NCI-H526 (cell line): ENCODE results near the gene FAM153A.
"Not testable (repeated sequence)": the region's sequence is repeated elsewhere in the genome, so short reads cannot be mapped to it uniquely, and the experiment has no call there.

Experiments used
- DNase-seq, 2 experiments: peaks; one replicate each; lab custom pipeline; 2025; lab: John Stamatoyannopoulos, UW

Gene FAM153A

DNA sequence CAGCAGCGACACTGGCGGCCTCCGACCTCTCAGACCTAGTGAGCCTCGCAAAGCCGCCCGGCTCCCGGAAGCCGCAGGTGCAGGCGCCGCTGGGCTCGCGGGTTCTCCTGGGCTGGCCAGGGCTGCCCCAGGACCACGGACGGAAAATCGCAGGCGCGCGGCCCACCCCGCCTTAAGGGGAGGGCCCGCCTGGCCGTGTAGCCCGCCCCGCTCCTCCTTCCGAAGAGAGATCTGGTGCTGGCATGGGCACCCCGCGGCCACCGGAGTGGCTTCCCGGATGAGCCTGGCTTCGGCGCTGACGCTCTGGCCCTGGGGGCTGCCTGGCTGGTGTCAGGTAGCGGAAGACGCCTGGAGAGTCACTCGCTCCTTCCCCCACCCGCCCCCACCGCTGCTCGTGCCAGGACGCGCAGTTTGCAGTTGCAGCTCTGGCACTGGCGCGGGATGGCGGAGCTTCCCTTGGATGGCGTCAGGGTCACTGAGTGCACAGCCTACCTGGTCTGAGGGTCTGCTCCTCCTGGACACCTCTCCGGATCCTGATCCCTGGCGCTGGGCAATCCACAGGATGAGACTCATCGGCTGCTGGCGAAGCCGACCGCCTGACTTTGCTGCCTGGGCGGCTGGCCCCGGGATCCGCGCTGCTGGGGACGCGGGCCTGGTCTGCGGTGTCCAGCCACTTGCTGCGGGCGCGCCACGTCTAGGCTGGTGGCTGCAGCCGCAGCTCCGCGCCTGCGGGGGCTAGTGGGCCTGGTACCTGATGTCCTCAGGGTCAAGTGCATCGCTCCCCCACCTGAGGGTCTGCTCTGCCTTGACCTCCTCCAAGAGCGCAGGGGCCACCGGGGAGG is at the start of gene FAM153A:
FAM153A (minus strand) TSS at position 108 of the 842 bp plus-strand sequence.
- not testable (repeated sequence) for DNase-seq

DNA sequence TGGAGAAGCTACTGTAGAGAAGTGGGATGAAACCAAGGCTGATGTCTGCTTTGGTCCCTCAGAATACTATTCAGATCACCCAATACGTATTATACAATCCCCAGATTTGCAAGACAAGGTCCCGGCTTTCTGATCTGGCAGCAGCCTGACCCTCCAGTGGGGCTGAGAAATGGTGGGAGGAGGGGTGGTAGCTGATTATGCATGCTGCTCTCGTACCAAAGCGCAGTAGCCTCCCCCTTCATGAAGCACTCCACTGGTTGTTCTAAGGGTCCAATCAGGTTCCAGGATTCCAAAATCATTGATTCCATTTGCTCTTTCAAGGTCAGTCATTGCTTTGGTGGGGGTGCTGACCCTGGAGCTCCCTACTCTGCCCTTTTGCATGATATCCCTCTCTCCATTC is 49.6 kb upstream of the FAM153A start:
- DNase-seq, result not testable (repeated sequence)

DNA sequence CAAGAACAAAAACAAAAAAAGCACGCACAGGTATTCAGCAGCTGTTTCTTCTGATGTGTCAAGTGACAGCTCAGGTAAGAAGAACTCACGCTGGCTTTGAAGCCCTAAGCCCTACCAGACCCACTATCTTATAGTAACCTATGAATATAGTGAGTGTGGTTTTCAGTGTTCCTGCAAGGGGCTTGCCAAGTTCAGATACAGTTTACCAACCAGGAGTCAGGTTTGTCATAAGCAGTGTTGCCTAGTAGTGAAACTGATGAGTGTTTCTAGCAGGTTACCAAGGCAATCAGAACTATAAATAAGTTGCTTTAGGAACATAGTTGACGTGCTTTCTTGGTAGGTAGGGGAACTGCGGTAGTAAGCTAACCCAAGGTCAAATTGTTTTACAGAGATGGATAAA is 43.4 kb upstream of the FAM153A start:
- DNase-seq, result not testable (repeated sequence)

DNA sequence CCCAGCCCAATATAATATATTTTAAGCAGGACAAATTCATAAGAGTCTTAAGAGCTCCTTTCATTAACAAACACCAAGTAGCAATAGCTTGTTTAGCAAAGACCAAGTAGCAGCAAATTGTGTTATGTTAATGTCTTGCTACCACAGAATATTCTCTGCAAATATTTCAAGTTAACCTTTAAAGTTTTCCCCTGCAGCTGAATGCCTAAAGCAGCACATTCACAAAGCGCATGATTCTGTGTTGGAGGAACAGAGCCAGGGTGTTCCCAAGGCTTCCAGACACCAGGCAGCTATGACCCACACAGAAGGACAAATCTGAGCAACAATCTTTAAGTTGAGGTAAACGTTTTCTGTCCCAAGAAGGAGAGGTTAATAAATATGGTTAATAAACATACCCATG is 42.1 kb upstream of the FAM153A start:
- DNase-seq, result not testable (repeated sequence)

DNA sequence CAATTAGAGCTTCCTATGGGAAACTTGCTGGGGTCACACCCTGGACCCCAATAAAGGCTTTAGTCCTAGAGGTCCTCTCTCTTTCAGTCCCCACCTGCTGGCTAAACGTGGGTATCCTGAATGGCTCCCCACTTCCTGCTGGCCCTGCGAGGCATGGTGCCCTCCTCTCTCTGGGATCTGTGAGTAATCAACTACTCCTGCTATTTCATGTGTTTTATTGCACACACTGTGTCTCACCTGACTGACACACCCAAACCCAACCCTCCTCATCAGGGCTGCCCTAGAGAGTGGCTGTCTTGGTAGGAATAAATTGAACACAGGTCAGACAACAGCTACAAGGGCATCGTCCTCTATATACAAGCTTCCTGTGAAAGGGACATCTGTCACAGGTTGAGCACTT is 39.8 kb upstream of the FAM153A start:
- not testable (repeated sequence) for DNase-seq

DNA sequence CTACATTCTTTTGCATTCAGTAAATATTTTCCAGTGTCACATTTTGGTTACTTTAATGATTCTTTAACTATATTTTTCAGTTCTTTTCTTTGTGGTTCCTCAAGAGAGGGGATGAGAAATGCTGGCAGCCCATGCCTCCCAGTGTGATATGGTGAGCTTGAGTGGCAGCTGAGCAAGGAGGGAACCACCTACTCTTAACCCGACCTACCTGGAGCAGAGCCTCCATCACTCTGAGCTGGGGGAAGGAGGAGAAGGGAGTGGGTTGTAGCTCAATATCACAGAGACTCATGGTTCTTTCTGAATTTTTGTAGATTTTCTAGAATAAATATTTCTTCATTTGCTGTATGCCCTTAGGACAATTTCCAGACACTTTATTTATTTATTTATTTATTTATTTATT is 37.0 kb upstream of the FAM153A start:
- not testable (repeated sequence) for DNase-seq

DNA sequence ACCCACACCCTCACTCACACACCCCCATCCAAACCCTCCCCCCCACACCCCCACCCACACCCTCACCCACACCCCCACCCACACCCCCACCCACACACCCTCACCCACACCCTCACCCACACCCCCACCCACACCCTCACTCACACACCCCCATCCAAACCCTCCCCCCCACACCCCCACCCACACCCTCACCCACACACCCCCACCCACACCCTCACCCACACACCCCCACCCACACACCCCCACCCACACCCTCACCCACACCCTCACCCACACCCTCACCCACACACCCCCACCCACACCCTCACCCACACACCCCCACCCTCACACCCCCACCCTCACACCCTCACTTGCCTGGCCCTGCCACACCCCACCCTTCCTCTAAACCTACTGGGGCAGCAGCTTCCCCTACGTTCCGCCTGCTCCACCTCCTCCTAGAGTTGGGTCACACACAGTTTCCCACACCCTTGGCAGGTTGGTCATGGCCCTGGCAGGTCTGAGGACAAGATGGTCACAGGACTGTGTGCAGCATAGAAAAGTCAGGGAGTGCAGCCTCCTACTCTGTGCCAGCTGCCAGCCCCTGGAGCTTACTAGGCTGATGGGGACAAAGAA is 30.2 kb upstream of the FAM153A start:
- DNase-seq, result not testable (repeated sequence)

DNA sequence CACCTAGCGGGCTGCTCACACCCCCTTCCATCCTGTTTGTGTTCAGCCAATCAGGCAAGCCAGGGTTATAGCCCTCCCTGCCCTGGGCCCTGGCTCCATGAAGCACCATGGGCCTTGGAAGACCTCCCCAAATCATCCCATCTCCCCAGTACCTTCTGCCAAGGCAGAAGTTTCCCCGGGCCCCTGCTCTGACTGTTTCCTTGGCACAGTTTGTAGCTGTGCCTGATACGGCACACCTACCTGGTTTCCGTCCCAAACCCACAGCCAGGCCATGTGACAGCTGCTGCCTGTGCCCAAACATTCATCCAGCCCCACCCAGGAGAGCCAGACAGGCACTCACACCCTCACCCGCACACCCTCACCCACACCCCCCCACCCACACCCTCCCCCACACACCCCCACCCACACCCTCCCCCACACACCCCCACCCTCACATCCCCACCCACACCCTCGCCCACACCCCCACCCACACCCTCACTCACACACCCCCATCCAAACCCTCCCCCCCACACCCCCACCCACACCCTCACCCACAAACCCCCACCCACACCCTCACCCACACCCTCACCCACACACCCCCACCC is 29.6 kb upstream of the FAM153A start:
- not testable (repeated sequence) for DNase-seq

DNA sequence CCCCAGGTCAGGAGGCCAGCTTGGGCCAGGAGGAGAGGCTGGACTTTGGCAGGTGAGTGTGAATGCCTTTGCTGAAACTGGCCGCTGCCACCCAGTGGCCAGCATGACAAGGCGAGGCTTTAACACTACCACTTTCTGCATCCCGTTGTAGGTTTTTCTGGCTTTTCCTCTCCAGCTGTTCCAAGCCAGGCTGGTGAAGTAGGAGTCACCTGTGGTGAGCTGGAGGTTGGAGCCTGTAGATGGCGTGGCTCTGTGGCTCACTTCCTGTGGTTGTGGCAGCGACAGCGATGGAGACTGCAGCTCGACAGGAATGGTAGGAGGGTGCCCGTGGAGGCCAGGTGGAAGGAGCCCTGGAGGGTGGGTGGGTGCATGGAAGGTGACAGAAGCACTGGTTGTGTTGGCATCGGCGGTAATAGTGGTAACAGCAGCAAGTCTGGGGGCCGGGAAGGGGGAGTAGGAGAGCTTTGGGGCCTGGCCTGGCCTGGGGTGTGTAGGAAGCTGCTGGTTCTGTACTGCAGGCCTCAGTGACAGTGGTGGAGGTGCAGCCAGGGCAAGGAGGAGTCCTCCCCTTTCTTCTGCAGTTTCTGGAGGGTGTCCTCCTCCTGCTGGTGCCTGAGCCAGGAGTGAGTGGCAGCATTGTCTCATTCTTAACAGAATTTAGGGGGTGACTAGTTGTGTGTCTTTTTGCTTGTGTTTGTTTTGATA is 26.7 kb upstream of the FAM153A start:
- not testable (repeated sequence) for DNase-seq

DNA sequence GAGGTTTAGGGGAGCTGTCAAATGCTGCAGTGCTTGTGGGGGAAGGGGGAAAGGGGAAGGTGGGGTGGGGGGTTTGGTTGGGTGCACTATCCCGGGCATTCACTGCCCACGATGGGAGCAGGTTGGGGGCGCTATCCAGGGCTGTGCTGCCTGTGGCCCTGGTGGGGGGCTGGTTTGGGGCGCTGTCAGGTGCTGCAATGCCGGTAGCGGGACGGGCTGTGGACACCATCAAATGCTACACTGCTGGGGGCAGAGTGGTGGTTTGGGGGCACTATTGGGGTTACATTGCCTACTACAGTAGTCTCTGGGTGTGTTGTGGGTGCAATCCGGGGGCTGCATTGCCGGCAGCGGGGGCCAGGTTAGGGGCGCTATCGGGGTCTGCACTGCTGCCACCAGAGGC is 25.7 kb upstream of the FAM153A start:
- not testable (repeated sequence) for DNase-seq

DNA sequence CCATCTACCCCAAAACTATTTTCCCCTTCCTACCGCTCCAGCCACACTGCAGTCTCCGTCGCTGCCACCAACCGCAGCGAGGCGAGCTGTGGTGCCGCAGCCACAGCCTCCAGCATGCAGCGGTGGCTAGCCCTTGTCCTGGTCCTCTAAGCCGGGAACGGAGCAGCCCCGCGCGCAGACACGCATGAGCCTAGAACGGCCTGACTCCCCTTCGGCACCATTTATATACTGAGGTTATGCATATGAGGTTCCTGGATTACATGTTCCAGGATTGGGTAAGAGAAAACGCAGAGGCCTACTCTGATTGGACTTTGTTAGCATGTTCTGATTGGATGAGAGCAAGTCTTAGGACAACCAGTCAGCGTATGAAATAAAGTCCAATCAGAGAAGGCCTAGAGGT is 24.6 kb upstream of the FAM153A start:
- DNase-seq, result not testable (repeated sequence)

DNA sequence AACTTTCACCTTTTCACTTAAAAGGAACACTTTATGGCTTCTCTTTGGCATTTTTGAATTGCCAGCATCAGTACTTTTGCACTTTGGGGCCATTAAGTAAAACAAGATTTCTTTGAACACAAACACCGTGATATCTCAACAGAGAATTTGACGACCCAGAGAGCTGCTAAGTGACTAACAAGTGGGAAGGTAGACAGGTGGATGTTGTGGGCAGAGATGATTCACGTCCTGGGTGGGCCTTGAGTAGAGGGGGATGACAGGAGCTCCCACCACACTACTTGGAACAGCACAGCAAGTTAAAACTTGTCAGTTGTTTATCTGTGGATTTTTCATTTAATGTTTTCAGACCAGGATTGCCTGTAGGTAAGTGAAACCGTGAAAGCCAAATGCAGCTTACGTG is 18.7 kb upstream of the FAM153A start:
- DNase-seq, result not testable (repeated sequence)

DNA sequence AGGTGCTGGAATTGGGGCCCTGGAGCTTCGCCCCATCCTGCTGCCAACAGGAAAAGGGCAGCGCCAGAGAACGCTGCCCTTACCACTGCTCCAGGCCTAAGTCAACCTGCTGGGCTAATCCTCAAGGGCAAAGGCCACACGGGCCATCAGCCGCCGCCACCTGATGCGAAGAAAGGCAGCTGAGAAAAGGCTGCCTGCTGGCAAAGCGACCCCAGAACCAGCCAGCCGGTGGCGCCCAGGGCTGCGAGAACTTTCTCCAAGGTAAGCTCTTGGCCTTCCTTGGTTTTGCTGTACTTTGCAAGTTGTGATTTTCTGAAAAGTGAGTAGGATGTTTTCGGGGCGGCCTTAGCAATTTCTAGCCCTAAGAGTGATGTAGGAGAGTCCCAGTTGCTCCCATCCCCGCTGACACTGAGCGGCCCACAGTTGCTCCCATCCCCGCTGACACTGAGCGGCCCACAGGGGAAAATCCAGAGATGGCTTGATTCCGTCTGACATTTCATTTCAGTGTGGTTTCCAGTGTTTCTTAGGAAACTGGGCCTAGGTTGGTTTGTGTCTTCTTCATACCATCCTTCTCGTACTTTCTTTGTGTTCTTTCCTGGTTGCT is 15.6 kb upstream of the FAM153A start:
- not testable (repeated sequence) for DNase-seq

DNA sequence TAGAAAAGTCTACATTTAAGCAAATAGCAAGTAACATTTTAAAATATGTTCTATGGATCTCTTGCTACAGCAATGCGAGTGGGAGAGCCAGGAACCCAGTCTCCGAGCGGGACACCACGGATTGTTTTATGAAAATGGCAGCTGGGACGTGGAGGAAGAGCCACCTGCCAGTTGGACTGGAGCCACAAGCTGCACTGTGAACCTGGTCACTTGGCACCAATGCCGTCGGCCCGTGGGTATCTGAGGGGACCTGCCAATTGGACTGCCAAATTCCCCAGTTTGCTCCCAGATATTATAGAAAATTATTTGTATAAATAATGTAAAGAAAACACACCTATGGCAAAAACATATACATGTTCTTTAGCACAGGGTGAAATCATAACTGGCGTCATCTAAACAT is 10.6 kb upstream of the FAM153A start:
- DNase-seq, result not testable (repeated sequence)

DNA sequence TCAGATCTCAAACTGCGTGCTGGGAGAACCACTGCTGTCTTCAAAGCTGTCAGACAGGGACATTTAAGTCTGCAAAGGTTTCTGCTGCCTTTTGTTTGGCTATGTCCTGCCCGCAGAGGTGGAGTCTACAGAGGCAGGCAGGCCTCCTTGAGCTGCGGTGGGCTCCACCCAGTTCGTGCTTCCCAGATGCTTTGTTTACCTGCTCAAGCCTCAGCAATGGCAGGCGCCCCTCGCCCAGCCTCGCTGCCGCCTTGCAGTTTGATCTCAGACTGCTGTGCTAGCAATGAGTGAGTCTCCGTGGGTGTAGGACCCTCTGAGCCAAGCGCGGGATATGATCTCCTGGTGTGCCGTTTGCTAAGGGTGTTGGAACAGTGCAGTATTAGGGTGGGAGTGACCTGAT is 8.9 kb upstream of the FAM153A start:
- DNase-seq, result not testable (repeated sequence)

DNA sequence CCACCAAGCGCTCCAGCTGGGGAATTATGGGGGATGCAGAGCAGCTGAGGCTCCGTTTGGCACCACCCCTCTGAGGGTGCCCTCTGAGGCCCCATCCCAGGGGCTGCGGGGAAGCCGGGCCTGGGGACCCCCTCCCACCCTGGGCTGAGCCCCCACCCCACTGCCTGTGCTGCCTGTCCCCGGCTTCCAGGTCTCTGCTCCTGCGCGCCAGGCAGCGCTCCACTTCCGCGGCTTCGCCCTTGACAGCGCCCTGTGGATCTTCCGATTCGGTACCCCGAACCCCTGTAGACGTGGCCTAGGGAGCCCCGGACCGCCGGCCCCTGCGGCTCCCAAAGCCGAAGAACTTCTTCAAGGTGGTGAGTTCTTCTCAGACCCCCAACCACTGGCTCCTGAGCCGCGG is 530 bp downstream of the FAM153A start:
- not testable (repeated sequence) for DNase-seq

DNA sequence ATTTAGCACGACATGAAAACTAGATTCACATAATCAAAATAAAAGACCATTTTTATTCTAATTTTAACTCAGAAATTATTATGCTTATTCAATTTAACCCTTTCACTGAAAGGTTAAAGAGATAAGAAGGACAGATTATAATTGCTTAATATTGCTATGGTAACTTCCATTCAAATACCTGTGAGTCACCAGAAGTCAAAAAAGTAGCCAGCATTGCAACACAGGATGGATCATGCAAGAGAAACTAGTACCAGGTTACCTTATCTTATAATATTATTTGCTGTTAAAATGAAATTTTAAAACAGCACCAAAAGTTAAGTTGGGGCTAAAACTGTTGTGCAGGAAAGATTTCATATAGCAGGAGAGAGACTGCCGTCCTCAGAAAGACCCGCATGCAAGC is 11.5 kb downstream of the FAM153A start:
- DNase-seq, result not testable (repeated sequence)

DNA sequence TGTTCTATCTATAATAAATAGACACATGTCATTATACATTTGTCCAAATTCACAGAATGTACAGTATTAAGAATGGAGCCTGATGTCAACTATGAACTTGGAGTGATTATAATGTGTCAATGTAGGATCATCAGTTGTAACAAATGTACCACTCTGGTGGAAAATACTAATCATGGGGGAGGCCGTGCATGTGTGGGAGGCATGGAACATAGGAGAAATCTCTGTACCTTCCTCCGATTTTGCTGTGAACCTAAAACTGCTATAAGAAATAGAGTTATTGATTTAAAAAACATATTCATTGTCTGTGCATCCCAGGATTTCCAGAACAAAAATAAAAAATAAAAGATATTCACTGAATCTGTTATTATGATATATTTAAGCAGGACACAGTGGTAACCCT is 12.1 kb downstream of the FAM153A start:
- not testable (repeated sequence) for DNase-seq

DNA sequence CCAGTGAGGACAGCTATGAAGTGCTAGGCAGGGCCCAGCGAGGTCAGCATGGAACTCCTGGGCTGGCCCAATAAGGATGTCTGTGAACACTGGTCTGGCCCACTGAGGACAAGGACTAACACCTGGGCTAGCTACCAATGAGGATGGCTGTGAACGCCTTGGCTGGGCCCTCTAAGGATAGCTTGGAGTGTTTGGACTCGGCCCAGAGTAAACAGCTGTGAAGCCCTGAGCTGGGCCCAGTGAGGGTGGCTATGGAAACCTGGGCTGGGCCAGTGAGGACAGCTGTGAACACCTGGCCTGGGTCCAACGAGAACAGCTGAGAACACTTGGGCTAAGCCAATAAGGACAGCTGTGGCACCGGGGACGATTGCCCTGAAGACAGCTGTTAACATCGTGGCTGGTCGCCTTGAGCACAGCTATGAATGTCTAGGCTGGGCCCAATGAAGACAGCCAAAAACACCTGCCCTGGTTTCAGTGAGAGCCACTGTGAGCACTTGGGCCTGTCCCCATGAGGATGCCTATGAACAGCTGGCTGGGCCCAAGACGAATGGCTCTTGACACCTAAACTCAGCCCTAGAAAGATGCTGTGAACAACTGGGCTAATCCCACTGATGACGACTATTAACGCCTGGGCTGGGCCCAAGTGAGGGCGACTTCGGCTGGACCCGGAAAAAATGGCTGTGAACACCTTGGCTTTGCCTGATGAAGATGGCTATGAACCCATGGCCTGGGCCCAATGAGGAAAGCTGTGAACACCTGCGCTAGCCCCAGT is 18.8 kb downstream of the FAM153A start:
- not testable (repeated sequence) for DNase-seq

DNA sequence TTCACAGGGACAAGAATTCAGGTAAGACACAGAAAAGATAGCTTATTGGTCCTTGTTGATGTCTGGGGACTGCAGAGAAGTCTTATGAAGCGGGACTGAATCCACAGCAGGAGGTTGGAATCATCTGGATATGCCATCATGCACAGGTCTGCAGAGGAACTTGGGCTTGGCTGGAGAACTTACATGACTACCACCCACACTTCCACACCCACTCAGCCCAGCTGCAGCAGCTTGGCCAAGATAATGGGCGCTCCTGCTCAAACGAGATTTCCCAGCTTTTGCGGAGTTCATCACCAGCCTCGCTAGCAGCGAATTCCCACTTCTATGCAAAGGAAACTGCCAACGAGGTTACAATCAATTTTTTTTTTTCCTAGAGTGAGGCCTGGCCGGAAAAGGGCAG is 21.7 kb downstream of the FAM153A start:
- DNase-seq, result not testable (repeated sequence)

DNA sequence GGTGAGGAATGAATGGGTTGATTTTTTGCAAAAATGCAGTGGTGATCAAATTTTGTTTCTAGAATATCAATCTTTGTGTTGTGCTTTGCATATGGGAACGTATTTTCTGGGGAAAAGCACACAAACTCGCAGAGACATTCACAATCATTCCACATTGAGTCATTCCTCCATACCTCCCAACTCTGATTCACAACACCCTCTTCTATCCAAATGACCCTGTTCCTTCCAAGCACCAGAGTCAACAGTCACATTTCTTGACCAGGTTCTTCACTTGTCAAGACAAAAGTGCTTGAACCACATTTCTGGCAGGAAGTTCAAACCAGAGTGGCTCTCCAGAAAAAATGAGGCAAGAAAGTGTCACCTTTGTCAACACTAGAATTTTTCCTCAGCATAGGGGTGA is 35.3 kb downstream of the FAM153A start:
- DNase-seq, result not testable (repeated sequence)
